GF-D8 (cell line): Measurements from ENCODE around the gene ARHGEF17.

Experiments used
- DNase-seq: peaks from one replicate; lab custom pipeline; 2025; lab: John Stamatoyannopoulos, UW

Gene ARHGEF17

GRCh38 chr11:73293356-73293936, 14.6 kb upstream of the ARHGEF17 start:
- no peak for DNase-seq

- DNase-seq: no peak
These were observed 13.5 kb upstream of the ARHGEF17 start for GRCh38 chr11:73294604-73295003.

- DNase-seq: peak; percentile 16
These were observed 12.7 kb upstream of the ARHGEF17 start for GRCh38 chr11:73295241-73295995.

GRCh38 chr11:73295996-73296318, 12.1 kb upstream of the ARHGEF17 start:
- DNase-seq: no peak

GRCh38 chr11:73296501-73297230, 11.4 kb upstream of the ARHGEF17 start:
- DNase-seq: no peak

GRCh38 chr11:73297231-73297590, 10.9 kb upstream of the ARHGEF17 start:
- no peak for DNase-seq

GRCh38 chr11:73297702-73298101, 10.4 kb upstream of the ARHGEF17 start:
- no peak for DNase-seq

- no peak for DNase-seq
These were observed 9.8 kb upstream of the ARHGEF17 start for GRCh38 chr11:73298233-73298632.

- no peak for DNase-seq
These were observed 8.3 kb upstream of the ARHGEF17 start for GRCh38 chr11:73299751-73300150.

- no peak for DNase-seq
These were observed 1.8 kb upstream of the ARHGEF17 start for GRCh38 chr11:73306069-73306841.

- DNase-seq: no peak
These were observed 1.1 kb upstream of the ARHGEF17 start for GRCh38 chr11:73306977-73307322.

GRCh38 chr11:73307323-73308002, 613 bp upstream of the ARHGEF17 start:
- DNase-seq: peak; percentile 96

- peak; percentile 16 for DNase-seq
These were observed 1.2 kb downstream of the ARHGEF17 start for GRCh38 chr11:73308961-73309919.

GRCh38 chr11:73310076-73310475, 2.0 kb downstream of the ARHGEF17 start:
- no peak for DNase-seq

- no peak for DNase-seq
These were observed 2.8 kb downstream of the ARHGEF17 start for GRCh38 chr11:73310661-73311393.

GRCh38 chr11:73311394-73311869, 3.4 kb downstream of the ARHGEF17 start:
- DNase-seq: no peak

- DNase-seq: no peak
These were observed 4.0 kb downstream of the ARHGEF17 start for GRCh38 chr11:73312036-73312435.

GRCh38 chr11:73312851-73313327, 4.8 kb downstream of the ARHGEF17 start:
- no peak for DNase-seq

GRCh38 chr11:73313652-73314051, 5.6 kb downstream of the ARHGEF17 start:
- DNase-seq: peak; percentile 28
